ENCODE data around the gene GNG7. TPM values are rescaled to one million over a fixed set of nuclear protein-coding genes. Genes with fewer than 3 reads are reported as not detected.
A peak's percentile ranks its signal among the peaks of the same experiment; 100 is the strongest.
"Not testable (repeated sequence)": the region's sequence is repeated elsewhere in the genome, so short reads cannot be mapped to it uniquely, and the experiment has no call there.

The GNG7 gene
- total RNA-seq, 1 donor from 2014 or later: 11.5 TPM

DNA sequence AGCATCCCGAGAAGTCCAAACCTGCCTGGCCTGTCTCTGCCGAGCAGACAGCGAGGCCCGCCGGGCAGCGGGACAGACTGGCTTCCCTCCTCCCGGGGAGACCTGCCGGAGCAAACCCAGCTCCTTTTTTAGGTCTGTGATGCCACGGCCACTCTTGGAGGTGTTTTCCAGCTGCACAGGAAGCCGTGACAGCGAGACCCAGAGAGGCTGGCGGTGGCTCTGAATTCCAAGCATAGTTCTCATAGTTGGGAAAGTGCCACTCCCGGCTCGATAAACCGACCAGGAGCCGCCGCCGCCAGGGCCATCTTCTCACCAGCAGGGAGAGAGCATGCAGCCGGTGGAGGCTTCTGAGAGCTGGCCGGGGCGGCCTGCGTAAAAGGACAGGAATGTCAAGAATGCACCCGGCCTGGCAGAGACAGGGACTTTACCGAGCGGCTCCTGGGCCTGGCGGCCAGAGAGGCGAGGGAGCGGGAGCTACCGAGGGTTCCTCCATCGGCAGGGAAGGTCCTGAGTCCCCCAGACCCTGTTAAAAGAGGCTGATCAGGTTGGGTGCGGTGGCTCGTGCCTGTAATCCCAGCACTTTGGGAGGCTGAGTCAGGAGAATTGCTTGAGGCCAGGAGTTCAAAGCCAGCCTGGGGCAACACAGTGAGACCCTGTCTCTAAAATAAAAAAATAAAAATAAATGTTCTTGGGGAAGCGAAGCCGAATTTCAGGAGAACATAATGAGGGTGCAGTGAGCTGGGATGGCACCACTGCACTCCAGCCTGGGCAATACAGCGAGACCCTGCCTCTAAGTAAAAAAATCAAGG, 161.6 kb downstream of the GNG7 start:
- intact Hi-C loops (cut with DNase I): no loop called here
- ATAC-seq (peak; percentile 68), DNase-seq (ENCODE audit: low spot score) (peak; percentile 85)

DNA sequence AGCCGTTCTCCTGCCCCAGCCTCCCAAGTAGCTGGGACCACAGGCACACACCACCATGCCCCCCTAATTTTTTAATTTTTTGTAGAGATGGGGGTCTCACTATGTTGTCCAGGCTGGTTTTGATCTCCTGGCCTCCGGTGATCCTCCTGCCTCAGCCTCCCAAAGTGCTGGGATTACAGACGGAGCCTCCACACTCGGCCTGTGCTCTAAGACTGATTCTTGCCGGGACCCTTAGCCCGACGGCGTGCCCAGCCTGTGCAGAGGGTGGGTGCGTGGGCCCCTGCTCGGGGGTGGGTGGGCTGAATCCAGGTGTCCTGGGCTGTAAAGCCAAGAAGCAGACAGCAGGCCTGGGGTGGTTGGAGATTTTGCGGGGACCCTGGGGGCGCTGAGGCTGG, 162.2 kb downstream of the GNG7 start:
- ATAC-seq (no peak), DNase-seq (ENCODE audit: low spot score) (no peak)
- intact Hi-C loops (cut with DNase I): no loop called here

DNA sequence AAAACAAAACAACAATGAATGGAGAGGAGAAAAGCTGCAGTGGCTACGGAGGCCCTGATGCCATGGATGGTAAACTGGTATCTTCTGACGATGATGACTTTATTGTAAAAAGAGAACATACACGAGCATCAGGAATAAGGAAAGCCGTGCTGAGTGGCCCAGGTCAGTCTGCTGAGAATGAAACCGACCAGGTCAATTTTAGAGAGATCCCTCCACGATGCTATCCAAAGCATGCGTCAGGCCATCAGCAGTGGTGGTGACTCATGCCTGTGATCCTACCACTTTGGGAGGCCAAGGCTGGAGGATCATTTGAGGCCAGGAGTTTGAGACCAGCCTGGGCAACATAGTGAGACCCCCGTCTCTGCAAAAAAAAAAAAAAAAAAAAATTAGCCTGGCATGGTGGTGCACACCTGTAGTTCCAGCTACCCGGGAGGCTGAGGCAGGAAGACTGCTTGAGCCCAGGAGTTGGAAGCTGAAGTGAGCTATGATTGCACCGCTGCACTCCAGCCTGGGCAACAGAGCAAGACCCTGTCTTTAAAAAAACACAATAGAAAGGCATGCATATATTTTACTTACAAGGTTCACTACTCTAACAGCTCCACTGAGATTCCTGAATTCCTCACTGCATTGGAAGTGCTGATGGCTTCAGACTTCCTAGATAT, 164.3 kb downstream of the GNG7 start:
- DNase-seq (ENCODE audit: low spot score) (no peak), ATAC-seq (no peak)
- intact Hi-C loops (cut with DNase I): no loop called here

DNA sequence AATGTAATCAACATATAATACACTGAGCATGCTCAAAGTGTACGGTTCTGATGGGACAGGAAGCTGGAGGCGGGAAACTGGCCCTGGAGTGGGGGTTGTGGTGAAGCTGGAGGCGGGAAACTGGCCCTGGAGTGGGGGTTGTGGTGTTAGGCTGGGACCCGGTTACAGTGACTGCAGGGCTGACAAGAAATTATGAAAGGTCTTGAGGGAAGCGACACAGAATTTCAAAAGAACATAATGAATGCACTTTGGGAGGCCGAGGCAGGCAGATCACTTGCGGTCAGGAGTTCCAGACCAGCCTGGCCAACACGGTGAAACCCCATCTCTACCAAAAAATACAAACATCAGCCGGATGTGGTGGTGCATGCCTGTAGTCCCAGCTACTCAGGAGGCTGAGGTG, 164.9 kb downstream of the GNG7 start:
- not testable (repeated sequence) for ATAC-seq; DNase-seq (ENCODE audit: low spot score)

DNA sequence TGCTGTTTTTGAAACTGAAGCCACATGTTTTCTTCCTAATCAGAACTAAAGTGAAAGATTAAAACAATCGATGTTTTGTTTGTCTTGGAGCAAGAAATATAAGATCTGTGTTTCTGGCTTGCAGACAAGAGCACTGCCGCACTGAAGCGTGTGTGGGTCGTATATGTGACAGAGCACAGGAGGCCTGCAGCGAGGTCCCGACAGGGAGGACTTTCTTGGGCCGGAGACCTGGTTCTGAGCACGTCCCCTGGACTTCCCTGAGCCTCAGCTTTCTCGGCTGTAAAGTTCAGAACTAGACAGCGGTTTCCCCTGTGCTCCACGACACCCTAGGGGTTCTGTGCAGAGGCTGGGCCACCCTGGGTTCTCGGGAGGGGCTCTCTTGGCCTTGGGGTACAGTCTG, 166.0 kb downstream of the GNG7 start:
- DNase-seq (ENCODE audit: low spot score) (no peak), ATAC-seq (peak; percentile 11)
- intact Hi-C loops (cut with DNase I): no loop called here

More for the DNA sequence above, 164.9 kb downstream of the GNG7 start:
- intact Hi-C loops (cut with DNase I): not testable (repeated sequence)

DNA sequence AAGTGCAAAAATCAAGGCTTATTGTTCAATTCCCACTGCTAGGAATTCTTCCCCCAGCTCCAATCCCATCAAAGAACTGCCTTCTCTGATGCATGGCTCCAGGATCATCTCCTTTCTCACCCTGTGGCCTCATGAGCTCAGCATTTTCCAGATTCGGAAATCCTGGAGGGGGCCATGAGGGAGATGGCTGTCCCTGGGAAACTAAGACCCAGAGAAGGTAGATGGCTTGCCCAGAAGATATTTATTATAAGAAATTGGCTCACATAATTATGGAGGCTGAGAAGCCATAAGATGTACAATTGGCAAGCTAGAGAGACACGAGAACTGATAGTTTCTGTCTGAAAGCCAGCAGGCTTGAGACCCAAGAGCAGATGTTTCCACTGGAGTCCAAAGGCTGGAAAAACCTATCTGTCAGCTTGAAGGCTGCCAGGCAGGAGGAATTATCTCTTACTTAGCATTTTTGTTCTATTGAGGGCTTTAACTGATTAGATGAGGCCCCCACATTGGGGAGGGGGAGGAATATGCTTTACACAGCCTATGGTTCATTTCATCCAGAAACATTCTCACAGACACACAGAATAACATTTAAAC, 168.0 kb downstream of the GNG7 start:
- no peak for DNase-seq (ENCODE audit: low spot score)
- no peak for ATAC-seq
- intact Hi-C loops (cut with DNase I): no loop called here

DNA sequence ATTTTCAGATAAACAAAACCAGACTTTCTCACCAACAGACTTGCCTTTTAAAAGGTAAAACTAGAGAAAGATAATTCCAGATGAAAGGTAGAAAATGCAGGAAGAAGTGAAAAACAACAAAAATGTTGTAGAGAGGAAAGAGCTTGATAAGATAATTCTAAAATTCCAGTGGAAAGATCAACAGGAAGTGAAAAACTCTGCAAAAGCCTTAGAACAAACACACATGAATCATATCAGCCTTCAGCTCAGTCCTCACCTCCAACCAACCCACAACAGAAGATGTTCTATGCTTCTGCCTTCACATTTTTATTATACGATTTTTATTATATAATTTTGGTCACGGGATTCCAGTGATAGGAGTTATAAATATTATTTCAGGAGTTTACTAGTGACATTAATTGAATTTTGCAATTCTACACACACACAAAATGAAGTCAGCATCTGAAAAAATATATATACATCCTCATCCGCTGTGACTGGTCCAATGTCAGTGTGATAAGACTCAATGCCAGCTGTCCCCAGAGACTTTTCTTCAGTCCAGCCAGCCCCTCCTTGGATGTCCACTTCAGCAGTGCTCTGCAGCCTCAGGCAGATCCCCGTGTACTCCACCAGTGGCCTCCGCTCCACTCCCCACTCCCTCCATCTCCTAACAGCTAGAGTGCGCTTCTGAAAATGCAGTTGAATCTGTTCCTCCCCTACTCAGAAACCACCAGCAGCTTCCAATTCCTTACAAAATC, 168.6 kb downstream of the GNG7 start:
- no peak for ATAC-seq
- no peak for DNase-seq (ENCODE audit: low spot score)
- intact Hi-C loops (cut with DNase I): no loop called here

DNA sequence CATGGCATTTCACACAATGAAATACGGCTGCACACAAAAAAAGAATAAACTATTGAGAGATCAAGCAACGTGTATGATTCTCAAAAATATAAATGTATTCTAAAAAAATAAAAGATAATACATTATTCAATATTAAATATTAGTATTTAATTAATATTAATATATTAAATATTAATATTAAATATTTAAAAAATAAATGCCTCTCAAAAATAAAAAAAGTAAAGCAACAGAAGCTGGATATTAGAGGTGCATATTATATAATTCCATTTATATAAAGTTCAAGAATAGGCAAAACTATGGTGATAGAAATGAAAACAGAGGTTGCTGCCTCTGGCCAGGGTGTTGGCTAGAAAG, 169.4 kb downstream of the GNG7 start:
- intact Hi-C loops (cut with DNase I): no loop called here
- no peak for ATAC-seq
- DNase-seq (ENCODE audit: low spot score): no peak

DNA sequence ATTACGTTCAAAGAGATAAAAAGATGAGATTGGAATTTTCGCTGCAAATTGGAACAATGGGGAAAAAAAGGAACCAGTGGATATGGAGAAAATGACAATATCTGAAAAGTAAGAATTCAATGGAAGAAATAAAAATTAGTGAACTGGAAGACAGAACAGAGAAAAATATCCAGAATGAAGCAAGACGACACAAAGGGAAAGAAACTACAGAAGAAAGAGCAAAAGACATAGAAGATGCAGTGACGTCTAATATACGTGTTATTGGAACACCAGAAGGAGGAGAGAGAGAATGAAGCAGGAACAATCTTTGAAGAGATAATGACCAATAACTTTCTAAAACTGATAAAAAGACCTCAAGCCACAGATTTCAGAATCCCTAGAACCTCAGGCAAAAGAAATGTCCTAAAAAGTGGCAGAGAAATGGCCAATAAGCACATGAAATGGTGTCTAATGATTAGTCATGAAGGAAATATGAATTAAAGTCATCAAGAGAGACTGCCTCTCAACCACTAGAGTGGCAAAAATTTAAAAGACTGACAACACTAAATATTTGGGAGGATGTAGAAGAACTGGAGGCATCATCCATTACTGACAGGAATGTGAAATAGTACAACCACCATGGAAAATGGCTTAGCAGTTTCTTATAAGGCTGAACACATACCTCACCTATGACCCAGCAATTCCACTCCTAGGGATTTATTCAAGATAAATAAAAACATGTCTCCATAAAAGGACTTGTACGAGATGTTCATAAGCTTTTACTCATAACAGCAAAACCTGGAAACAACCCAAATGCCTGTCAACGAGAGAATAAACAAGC, 170.0 kb downstream of the GNG7 start:
- no peak for ATAC-seq
- DNase-seq (ENCODE audit: low spot score): no peak
- intact Hi-C loops (cut with DNase I): no loop called here

DNA sequence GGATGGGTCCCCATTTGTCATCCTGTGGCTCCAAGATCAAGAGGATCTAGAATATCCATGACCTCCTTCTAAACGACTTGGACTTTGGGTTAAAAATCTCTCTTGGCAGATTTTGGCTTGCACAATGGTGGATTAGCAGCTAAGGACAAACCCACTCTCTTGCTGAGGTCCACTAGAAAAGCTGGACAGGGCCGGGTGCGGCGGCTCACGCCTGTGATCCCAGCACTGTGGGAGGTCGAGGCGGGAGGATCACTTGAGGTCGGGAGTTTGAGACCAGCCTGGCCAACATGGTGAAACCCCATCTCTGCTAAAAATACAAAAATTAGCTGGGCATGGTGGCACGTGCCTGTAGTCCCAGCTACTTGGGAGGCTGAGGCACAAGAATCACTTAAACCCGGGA, 172.6 kb downstream of the GNG7 start:
- DNase-seq (ENCODE audit: low spot score); ATAC-seq; intact Hi-C loops (cut with DNase I): not testable (repeated sequence)

DNA sequence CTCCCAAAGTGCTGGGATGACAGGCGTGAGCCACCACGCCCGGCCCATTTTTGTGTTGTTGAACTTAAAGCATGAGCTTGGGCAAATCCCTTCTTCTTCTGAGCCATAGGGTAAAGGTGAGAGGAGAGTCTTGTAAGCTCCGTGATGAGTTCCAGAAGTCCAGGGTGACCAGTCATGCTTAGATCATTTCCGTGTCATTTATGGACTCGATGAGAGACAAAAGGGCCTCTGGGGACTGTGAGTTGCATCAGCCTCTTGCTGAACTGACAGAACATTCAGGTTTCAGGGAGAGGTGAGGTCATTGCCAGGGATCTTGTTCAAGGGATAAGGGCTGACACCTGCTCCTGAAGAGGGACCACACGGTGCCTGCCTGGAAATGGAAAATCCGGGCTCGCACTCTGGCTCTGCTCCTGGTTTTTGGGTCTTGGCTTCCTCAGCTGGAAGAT, 173.0 kb downstream of the GNG7 start:
- intact Hi-C loops (cut with DNase I): no loop called here
- DNase-seq (ENCODE audit: low spot score): no peak
- peak; percentile 35 for ATAC-seq

DNA sequence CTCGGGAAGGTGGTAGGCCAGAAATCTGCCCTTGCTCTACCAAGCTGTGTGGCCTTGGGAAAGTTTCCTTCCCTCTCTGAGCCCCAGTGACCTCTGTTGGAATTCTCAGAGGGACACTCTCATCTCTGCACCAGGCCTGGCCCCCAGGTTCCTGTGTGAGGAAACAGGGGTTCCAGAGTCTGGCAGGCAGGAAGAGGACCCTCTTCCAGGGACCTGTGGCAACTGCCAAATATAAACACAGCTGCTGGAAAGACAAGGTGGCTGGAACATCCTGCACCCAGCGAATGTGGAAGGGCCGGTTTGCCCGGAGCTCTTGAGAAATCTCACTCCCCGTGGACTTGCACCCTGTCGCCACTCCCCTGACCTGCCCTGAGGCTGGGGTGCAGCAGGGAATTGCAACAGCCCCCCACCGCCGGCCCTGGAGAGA, 173.8 kb downstream of the GNG7 start:
- intact Hi-C loops (cut with DNase I): no loop called here
- no peak for DNase-seq (ENCODE audit: low spot score)
- ATAC-seq: no peak

DNA sequence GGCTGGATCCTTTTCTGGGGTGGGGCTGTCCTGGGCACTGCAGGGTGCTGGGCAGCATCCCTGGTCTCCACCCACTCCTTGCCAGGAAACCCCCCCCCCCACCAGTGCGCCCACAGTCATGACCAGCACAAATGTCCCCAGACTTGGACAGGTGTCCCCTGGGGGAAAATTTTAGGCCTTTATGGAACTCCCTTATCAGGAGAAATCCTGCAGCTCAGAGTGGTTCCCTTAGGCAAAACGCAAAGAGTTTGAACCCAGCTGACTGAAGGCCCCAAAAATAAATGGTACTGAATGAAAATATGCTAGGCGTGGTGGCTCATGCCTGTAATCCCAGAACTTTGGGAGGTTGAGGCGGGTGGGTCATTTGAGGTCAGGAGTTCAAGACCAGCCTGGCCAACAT, 174.8 kb downstream of the GNG7 start:
- ATAC-seq (no peak), DNase-seq (ENCODE audit: low spot score) (no peak)
- intact Hi-C loops (cut with DNase I): no loop called here

DNA sequence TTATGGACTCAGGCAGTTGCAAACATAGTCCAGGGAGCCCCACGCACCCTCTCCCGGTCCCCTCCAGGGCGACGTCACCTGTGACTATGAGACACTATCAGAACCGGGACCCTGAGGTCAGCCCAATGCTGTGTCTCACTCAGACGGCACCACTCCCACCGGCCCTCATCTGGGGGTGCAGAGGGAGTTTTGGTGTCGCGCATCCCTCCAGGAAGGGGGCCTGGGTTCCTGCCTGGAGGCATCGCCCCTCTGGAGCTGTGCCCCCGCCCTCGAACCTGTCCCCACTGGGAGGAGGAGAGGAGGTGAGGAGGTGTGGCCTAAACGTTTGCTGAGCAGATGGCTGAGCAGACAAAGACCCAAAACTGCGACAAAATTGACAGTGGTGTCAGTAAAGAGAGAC, 175.3 kb downstream of the GNG7 start:
- intact Hi-C loops (cut with DNase I): no loop called here
- DNase-seq (ENCODE audit: low spot score) (no peak), ATAC-seq (no peak)

DNA sequence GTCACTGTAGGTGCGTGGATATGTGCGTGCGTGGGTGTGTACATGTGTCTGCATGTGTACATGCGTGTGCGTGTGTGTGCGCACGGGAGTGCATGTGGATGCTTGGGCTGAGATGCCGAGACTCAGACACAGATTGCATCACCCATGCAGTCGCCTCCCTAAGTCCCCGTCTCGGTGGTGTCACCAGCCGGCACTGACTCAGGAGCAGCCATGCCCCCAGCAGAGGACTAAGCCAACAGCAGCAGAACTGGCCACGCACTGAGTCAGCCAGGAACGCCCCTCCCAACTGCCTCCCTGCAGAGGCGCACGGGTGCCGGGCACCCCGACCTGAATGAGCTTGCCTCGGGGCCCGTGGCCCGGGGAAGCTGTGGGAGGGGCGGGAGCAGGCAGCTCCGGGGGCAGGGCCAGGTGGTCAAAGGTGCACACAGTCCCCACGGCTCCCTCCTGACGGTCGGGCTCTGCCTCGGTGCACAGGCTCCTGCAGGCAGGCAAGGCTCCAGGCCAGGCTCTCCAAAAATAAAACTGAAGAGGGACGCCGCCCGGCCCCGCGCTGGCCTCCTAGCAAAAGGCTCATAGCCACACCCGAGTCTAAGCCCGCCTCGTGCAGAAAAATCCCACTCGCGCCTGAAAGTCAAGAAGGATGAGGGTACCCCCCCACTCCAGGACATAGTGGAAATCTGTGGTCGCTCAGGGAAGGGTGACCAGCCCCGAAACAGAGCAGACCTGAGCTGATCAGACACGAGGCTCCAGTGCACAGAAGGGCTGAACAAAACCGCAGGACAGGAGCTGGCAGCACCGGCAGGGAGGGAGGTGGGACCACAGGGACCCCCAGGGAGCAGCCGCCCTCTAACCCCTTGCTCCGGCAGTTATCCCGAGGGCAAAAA, 177.4 kb downstream of the GNG7 start:
- no peak for DNase-seq (ENCODE audit: low spot score)
- intact Hi-C loops (cut with DNase I): no loop called here
- peak; percentile 38 for ATAC-seq

DNA sequence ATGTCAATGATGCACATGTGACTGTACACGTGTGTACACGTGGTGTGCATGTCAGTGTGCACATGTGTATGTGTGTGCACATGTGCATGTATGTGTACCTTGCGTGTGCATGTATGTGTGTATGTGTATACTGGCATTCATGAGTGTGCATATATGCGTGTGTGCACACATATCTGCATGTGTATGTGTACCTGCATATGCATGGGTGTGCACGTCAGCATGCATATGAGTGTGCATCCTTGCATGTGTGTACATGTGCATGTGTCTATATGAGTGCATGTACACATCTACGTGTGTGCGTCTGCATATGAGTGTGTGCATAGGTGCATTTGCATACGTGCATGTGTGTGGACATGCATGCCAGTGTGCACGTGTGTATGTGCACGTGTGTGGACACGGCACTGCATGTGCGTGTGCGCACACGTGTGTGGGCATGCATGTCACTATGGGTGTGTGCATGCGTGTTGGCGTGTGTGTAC, 178.1 kb downstream of the GNG7 start:
- ATAC-seq: peak; percentile 18
- intact Hi-C loops (cut with DNase I): no loop called here
- no peak for DNase-seq (ENCODE audit: low spot score)

DNA sequence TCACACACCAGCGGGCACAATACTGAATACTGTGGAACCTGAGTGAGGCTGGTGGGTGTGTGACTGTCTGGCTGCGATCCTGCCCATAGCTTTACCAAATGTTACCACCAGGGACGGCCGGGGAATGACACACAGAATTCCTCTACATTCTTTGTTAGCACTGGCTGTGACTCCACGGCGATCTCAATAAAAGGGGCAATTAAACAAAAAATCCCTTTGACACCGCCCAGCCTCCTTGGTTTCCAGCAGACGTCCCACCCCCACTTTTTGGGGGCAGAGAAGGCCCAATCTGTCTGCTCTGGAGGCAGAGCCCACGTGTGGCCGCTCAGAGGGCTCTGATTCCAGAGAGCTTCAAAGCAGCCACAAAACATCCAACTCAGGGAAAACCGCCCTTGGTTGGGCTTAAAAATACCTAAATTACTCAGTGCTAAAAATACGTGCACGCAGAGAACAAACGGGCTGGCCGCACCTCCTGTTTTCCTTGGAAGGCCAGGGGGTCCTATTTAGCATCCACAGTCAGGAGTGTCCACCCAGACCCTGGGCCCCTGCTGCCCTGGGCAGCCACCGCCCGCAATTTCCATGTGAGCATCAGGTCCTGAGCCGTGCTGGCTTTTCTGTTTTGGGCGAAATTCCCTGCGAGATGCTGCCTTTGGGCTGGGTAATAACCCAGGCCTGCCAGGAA, 178.7 kb downstream of the GNG7 start:
- intact Hi-C loops (cut with DNase I): no loop called here
- DNase-seq (ENCODE audit: low spot score) (no peak), ATAC-seq (peak; percentile 47)

Measured in sciatic nerve (tissue), 2 donors.